Eye (tissue), 1 donor: ENCODE measurements around the gene FAM3C.

Experiments used
- DNase-seq: peaks from one replicate; pipeline ENCODE4 v3.0.0-alpha.2; 2015

The FAM3C gene

DNA sequence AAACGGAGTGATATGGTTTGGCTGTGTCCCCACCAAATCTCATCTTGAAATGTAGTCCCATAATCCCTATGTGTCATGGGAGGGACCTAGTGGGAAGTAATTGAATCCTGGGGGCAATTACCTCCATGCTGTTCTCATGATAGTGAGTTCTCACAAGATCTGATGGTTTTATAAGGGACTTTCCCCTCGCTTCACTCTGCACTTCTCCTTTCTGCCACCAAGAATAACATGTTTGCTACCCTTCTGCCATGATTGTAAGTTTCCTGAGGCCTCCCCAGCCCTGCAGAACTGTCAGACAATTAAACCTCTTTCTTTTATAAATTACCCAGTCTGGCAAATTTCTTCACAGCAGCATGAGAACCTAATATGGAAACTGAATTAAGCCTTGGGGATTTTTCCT is 19.1 kb downstream of the FAM3C start:
- DNase-seq: no peak

DNA sequence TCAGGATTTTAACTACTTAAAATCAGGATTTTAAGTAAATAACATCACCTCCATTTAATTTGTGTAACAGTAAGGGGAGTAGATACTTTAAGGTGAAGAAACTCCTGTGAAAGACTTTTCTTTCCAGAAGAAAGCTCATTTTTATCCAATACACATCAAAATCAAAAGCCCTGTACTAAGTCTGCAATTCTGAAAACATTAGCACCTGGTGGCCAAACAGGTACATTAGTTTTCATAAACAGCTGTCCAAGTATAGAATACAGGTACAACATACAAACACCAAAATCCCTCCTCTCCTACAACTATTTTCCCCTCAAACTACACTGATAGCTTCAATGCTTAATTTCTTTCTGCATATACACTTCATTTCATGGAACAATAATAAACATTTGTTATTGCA is 22.9 kb downstream of the FAM3C start:
- no peak for DNase-seq

DNA sequence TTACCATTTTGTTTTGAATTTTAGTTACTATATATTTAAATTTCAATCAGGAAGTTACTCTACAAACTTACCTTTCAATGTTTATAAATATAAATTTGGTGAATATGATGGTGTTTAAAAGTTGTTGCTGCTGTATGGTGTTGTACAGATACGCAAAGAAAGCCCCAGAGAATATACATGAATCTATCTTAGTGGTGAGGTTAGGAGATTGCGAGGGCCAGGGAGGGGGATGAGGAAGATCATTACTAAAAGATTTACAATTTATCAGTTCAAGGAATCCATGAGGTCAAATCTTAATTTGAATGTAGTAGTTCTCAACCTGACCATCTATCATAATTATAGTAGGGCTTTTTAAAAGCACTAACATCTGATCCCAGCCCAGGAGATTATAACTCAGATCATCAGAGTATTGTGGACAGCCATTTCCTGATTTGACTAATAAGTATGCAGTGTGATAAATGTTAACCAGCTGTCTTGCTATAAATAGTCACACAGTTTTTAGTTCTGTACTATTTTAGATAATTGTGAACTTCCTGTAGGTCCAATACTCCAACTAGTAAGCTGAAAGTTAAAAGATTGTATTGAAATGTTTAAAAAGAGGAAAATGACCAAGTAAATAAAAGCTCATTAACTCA is 23.6 kb downstream of the FAM3C start:
- no peak for DNase-seq

DNA sequence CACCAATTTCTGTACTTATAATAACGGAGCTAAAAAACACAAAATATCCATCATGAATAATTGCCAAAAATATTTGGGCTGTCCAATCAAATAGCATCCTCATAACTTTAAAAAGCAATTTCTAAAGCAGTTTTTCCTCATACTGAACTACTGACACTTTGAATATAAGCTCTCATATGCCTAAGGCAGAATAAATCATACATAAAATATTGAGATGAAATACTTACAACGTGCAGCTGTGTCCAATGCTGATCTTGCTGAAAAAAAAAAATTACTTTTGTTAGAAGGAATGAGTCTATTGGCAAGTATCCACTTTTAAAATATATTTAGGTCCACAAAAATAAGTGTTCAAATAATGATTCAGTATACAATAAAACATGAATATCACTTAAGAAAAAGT is 24.2 kb downstream of the FAM3C start:
- no peak for DNase-seq

DNA sequence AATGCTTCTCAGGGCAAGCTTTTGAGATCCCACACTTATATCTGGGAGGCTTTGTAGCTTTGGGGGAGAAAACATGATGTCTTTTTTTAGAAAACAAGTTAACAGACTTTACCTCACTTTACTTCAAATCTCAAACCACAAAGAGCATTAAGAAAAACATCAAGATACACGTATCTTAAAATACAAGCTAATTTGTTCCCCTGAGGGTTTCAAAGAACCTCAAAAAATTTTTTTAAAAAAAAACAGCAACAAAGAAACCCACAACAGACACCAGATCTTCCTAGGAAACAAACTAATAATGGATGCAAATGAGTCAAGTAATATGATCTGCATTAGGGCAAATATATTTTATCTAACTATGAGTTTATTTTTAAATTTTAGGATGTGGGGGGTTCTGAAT is 24.7 kb downstream of the FAM3C start:
- no peak for DNase-seq

DNA sequence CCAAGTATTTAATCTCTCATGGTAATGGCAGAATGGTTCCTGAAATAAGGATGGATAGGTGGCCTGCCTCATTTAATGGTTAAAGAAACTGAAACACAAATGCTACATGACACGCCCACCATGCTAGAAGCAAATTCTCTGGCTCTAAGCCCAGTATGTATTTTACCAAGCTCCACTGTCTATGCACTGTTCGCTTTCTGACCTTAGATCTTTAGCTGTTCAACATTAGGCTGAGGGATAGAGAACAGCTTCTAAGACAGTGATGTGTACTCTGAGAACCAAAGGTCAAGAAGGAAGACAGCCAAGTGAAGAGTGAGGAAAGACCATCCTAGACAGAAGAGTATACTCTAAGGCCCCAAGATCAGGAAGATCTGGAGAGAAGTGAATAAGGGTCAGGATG is 26.6 kb downstream of the FAM3C start:
- peak; percentile 23 for DNase-seq

DNA sequence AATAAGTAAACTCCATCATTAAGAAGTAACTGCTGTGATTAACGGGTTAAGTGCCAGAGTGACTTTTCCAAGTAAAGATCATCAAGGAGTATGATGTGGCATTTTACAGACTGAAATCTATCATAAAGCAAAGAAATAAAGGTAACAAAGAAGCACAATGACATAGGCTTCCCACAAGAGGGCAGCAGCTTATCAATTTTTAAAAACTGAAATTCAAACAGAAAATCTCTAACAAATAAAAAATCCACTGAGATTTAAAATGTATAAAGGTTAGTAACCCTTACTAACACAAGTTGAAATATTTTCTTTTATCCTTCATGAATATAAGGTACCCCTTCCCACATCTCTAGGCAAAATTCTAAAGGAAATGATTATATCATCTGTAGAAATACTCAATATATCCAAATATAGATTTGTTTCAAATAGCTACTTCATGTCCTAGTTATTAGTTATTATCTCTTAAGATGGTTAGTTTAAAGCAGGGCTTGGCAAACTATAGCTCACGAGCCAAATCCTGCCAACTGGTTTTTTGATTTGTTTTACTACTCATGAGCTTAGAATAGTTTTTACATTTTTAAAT is 29.2 kb downstream of the FAM3C start:
- peak; percentile 67 for DNase-seq

DNA sequence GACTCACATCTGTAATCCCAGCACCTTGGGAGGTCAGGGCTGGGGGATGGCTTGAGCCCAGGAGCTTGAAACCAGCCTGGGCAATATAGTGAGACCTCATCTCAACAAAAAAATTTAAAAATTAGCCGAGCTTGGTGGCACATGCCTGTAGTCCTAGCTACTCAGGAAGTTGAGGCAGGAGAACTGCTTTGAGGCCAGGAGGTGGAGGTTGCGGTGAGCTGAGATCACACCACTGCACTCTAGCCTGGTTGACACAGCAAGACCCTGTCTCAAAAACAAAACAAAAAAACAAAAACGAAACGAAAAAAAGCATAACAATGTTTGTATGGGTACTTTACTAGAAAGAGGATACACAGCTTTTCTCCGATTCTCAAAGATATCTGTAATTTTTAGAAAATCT is 35.5 kb downstream of the FAM3C start:
- no peak for DNase-seq

DNA sequence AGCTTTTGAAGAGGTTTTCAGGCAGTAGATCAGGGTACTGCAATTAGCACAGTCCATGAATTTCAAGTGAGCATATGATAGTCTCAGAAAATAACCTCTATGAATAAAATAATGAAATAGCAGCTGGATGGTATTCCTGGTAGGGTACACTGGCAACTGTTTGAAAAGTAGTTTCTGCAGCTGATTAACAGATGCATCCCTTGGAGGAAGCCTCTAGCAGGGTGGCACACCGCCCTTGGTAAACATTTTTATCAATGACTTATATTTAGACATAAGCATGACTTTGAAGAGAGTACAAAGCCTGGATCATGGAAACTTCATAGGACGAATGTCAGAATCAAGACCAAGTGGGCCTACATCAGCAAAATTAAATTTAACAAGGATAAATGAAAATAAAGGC is 40.5 kb downstream of the FAM3C start:
- no peak for DNase-seq

DNA sequence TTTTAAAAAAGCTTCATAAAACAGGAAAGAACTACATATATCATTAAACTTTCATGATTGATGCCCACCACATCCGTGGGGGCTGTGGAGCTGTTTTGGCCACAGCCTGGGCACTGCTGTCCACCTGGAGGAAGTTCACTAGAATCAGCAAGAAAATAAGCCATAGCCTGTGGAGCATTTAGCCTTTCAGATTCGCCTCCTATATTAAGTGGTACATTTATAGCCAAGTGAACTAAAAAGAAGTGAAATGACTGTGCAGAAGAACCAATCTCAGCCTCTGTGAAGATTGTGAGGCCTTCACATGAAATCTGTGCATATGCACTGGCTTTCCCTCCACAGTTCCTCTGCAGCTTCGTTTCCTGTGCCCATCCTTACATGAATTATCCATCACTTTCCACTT is 43.8 kb downstream of the FAM3C start:
- DNase-seq: no peak

DNA sequence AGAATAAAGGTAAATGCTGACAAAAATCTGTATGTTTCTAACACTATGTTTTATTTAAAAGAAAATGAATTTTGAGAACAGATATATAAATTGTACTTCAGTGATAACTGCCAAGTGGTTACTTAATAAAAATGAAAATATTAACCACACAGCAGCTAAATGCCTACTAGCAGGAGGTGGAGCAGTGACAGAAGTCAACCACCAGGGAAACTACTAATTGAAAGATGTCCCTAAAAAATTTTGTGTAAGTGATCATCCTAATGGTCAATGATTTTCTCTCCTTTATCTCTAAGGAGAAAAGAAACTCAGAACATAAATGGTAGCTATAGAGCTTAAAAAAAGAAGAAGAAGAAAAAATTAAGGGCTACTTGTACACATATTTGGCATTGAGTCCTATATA is 44.4 kb downstream of the FAM3C start:
- DNase-seq: no peak

DNA sequence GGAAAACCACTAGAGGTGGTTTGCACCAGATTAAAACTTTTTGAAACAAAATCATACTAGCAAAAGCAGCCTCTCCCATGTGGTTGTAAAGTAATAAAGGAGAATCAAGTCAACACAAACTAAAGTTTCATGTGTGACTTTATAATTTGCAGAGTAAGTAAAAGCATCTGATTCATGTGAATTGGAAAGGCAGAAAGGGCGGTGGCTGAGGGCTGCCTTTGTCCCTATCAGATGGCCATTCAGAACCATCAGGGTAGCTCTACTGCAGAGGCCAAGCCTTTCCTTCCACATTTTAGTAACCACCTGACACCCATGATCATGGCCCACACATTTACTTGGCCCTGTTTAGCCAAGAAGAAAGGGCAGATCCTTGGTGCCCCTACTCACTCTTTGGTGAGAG is 51.6 kb downstream of the FAM3C start:
- DNase-seq: no peak

DNA sequence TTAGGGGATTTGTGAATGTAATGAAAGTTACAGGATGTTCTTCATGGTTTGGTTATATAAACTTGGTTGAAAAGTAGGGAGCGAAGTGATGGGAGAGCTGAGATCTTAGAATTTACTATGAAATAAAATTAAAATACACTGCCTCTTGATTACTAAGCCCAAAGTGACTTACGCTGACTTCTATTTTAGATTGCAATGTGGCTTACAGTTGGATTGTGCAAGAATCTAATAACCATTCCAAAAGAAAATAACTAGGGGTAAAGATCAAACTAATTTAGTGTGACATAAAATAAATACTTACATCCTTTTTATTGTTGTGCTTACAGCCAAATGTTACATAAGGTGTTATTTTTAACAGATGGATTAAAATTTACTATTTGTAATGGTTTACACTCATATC is 52.0 kb downstream of the FAM3C start:
- DNase-seq: no peak

DNA sequence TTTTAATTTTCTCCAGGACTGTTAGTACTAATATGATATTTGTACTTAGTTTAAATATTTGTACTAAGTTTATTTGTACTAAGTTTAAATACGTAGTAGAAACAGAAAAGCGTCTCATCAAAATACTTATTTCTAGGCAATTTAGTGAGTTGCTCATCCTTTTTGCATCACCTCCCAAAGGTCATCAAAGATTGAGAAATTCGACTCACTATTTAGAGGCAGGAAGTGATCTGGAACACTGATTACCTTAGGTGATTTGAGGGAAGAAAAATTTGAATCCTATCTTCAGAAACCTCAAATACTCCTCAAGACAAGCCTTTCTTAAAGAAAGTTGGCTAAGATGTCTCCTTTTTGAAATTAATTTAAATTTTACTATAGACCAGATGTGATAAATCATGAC is 52.8 kb downstream of the FAM3C start:
- no peak for DNase-seq

DNA sequence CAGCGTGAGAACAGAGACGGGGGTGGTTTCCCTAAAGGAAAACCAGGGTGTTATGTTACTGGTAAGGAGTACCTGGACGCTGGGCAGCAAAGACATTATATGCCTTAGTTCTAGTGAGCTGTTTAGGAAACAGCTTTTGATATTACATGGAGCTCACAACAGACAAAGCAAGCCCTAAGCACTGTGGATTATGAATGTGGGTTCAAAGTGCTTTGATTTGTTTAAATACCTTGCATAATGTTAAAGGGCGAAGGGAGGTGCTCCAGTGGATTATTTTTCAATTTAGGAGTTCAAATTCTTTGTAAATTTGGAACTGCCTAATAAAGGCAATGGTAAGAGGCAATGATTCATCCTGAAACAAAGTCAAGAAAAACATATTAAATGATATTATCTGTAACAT is 53.5 kb downstream of the FAM3C start:
- no peak for DNase-seq

DNA sequence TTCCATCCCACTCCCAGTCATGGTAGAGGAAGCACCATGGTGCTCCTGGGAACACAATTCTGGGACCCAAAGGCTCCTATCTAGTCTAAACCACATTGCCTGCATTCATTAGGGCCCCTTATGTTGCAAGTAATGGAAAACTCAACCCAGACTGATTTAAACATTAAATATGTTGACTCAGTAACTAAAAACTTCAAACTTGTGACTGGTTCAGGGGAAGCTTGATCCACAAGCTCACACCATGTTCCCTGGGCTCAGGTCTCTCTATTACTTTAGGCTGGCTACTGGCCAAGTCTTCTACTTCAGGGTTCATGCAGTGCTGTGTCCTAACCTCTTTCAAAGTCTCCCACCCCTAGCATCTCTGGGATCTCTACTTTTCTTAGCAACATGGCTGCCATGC is 54.2 kb downstream of the FAM3C start:
- no peak for DNase-seq

DNA sequence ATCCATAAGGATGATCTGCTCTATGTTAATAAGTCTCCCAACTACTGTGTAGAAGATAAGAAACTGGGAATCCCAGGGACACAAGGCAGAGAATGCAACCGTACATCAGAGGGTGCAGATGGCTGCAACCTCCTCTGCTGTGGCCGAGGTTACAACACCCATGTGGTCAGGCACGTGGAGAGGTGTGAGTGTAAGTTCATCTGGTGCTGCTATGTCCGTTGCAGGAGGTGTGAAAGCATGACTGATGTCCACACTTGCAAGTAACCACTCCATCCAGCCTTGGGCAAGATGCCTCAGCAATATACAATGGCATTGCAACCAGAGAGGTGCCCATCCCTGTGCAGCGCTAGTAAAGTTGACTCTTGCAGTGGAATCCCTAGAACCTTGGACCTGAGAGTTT is 57.0 kb downstream of the FAM3C start:
- no peak for DNase-seq

DNA sequence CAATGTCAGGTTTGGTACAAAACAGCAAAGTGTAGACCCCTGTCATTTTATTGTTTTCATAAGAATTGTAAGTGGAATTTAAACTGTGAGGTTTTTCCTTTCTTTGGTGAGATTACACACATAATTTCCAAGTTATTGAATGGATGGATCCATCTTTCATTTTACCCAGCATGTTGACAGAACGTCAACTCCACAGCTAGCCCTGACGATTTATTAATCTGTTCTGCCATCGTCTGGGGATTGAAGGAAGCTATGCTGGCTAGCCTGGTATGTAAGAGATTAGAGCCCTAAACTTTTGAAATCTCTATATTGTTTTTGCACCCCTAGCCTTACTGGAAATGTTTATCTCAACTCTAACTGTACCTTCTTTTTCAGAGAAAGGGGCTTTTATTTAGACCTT is 58.7 kb downstream of the FAM3C start:
- peak; percentile 53 for DNase-seq

DNA sequence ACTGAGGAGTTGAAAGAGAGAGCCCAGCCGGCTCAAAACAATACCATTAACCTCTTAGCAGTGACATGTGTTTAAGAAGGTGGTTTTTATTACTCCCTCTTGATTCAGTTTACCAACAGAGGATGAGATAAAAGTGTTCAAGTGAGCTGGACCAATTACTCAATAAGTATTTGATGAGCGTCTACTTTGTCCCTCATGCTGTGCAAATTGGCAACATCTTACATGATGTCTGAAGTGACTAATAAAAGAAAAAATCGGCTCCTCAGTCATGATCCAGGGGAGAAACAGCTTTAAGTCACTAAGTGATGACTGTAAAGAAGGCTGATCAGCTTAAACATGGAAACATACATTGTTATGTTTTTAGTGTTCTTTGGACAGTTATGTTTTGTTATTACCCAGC is 59.5 kb downstream of the FAM3C start:
- DNase-seq: no peak

DNA sequence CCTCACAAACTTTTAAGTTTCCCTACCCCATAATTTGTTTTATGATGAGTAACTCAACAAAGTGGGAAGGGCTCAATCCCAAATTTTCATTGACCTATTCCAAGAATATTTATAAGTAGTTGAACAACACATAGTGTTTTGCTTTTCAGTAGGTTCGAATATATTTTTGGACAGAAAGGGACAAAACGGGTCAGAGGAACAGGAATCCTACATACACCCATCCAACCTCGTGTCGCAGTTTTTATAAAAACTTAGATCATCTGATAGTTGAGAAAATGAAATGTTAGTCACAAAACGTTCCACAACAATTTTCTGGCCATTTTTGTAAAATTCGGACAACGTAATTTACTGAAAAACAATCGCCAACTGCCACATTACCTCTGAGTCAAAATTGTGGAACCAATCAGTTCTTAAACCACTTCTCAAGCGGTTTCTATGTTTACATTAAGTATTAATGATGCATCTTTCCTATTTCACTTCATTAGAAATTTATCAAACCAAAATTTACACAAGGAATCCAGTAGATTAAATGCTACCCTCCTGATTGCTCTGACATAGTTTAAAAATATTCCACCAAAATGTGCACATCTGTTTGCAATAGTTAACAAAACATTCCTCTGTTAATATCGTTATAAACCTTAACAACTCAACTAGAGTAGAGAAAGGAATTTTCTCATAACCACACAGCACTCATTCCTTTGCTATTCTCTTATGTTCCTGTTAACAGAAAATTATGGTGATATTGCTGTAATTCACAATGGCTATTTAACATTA is 61.0 kb downstream of the FAM3C start:
- no peak for DNase-seq

DNA sequence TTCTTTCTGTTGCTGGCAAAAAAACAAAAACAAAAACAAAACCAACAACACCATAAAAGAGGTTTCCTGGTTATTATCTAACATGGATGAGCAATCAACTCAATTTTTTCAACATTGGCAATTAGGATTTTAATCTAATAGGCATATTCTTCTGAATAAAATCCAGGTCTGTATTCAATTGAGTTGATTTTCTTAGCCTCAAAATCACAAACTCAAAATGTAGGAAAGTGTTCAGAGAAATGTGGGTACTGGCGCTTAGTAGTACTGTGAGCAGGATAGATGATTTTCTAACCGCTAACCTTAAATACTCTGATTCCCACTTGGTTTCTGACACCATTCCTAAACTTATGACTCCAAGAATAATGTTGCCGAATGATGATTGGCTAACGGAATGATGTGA is 61.7 kb downstream of the FAM3C start:
- no peak for DNase-seq

DNA sequence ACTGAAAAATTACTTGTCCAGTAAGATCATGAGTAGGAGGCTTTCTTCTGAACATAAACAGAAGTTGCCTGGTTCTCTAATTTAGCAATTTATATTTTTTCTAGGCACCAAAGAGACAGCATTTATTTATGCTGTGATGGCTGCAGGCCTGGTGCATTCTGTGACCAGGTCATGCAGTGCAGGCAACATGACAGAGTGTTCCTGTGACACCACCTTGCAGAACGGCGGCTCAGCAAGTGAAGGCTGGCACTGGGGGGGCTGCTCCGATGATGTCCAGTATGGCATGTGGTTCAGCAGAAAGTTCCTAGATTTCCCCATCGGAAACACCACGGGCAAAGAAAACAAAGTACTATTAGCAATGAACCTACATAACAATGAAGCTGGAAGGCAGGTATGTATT is 64.5 kb downstream of the FAM3C start:
- no peak for DNase-seq

DNA sequence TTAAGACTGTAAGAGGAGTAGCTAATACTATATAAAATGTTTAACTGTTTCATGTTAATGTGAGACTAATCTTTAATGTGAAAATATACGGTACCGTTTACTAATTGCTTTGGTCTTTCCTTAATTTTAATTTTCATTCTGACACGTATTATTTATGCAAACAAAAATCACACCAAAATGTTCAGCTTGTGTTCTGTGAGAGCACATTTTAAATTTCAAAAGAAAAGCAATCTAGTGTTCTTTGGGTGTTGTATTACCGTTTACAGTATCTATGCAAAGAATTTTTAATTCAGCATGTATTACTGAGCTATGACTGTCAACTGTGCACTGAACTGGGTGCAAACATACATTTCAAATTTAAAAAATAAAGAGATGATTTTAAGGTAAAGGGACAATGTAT is 65.1 kb downstream of the FAM3C start:
- no peak for DNase-seq

DNA sequence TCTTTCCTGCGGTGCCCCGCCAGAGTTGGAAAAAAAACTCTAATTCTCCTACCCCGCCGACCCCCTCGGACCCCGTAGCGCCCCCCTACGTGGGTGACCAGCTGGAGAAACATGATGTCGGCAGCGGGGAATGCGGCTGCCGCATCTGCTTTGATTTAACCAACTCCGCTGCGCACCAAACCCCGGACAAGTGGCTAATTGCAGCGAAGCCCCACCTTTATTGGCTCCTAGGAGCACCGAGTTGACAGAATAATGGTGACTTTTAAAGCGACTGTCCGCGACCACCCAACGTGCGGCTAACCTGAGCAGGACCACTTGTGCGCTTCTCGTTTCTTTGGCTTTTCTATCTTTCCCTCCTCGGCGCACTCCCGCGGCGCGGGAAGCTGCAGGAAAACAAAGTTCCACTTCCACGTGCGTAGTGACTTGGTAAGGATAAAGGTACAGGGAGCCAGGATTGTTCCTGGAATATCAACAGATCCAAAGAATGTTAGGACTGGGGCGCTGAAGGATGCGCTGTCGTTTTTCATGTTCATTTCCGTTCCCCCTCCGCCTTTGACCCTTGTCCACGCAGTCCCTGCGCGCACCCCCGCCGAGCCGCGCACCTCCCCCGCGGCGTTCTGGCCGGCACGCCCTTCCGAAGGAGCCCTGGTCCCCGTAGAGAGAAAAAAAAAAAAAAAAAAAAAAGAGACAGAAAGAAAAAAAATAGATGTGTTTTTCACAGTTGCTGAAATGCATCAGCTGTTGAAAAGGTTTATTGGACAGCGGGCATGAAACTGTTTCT is 65.9 kb downstream of the FAM3C start:
- DNase-seq: peak; percentile 81
